T47D (cell line): ENCODE results near the gene PLAA.
"Not testable (repeated sequence)": the region's sequence is repeated elsewhere in the genome, so short reads cannot be mapped to it uniquely, and the experiment has no call there.

Source experiments
- DNase-seq, 2 experiments: peaks; one replicate each; pipeline versions ENCODE4 v3.0.0 to v3.0.0-alpha.2; 2011 to 2012; ENCODE audit warnings: low read depth in 1 of 2, low spot score in 1 of 2
- JUND ChIP-seq: IDR thresholded peaks from 2 replicates; pipeline ENCODE4 v1.6.1; 2012; ENCODE audit warnings: low read depth
- in situ Hi-C: cut with HindIII; loops from 2 replicates; pipeline ENCODE4 v1.10.0; 2016; ENCODE audit warnings: low sequenced_read_pairs, low pct_unique_long_range_greater_than_20kb

The PLAA gene

GRCh38 chr9:26904070-26904469 is 43.0 kb downstream of the PLAA start:
- in situ Hi-C loops, result no loop called here
- DNase-seq, result no peak
- no peak for TF ChIP-seq JUND

- DNase-seq, result no peak
- no peak for TF ChIP-seq JUND
- in situ Hi-C loops, result no loop called here
Observed at GRCh38 chr9:26893030-26893676, 53.9 kb downstream of the PLAA start.

- TF ChIP-seq JUND, result no peak
- in situ Hi-C loops, result no loop called here
- DNase-seq, result peak; percentile 59 to 91
Observed at GRCh38 chr9:26892251-26893029, 54.6 kb downstream of the PLAA start, which contains the start of gene CAAP1. TSS of gene CAAP1 (minus strand) at chr9:26892802. CDS start at chr9:26892715, 87 bp downstream.

DNA sequence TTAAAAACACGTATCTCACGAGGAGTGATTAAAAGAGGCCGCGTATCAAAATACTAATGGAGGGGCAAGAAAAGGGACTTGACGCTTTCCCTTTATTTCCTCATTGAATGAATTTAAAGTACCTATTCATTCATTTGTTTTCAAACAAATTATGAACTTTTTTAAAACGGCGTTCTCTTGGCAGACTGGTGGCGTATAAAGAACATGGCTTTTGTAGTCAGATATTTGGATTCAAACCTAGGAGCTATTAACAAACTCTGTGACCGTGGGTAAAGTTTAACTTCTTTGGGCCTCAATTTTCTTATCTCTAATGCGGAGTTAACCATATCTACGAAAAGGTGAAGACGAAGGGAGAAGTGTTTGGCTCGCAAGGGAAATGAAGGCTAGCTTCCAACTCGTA is 55.3 kb downstream of the PLAA start:
- in situ Hi-C loops, result no loop called here
- DNase-seq, result no peak
- TF ChIP-seq JUND, result no peak

DNA sequence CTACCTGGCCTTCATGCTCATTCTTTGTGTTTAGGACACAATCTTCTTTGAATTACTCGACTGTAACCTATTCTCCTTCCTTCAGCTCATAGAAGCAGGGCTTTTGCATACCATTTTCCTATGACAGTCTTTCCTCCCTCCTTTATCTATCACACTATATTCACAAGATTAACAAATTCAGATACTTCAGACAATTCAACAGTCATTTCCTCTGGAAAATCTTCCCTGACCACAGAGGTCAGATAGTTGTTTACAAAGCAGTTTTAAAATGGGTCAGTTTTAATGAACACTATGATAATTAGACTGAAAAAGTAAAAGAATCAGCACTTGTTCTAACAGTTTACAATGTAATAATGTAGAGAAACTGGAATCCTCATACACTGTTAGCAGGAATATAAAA is 58.8 kb downstream of the PLAA start:
- no peak for DNase-seq
- in situ Hi-C loops, result no loop called here
- TF ChIP-seq JUND, result no peak

GRCh38 chr9:26882154-26882553 is 64.9 kb downstream of the PLAA start:
- TF ChIP-seq JUND, result no peak
- DNase-seq, result no peak
- in situ Hi-C loops, result no loop called here

- no peak for TF ChIP-seq JUND
- no peak for DNase-seq
- in situ Hi-C loops, result no loop called here
Observed at GRCh38 chr9:26880262-26880661, 66.8 kb downstream of the PLAA start.

GRCh38 chr9:26875155-26875554 is 71.9 kb downstream of the PLAA start:
- in situ Hi-C loops, DNase-seq: not testable (repeated sequence)

GRCh38 chr9:26870292-26870691 is 76.8 kb downstream of the PLAA start:
- no peak for DNase-seq
- no peak for TF ChIP-seq JUND
- in situ Hi-C loops, result no loop called here

GRCh38 chr9:26863074-26863473 is 84.0 kb downstream of the PLAA start:
- in situ Hi-C loops, result no loop called here
- peak in 1 of 2 experiments; percentile 22 for DNase-seq
- no peak for TF ChIP-seq JUND

- no peak for TF ChIP-seq JUND
- in situ Hi-C loops, result no loop called here
- peak in 1 of 2 experiments; percentile 77 for DNase-seq
Observed at GRCh38 chr9:26856413-26857032, 90.5 kb downstream of the PLAA start.
